GM19395 (cell line): ENCODE data around the gene PIK3C3.

ENCODE experiments used
- ATAC-seq: cut with Tn5 transposase; IDR thresholded peaks from one replicate; pipeline ENCODE4 v1.9.1; 2021; ENCODE audit warnings: mild to moderate bottlenecking, moderate library complexity; ENCODE audit not compliant: unreplicated experiment

Gene PIK3C3

GRCh38 chr18:41954827-41955613 lies at the start of gene PIK3C3:
Gene PIK3C3 (plus strand): TSS chr18:41955234. CDS start chr18:41955292, 58 bp downstream.
- peak; percentile 98 for ATAC-seq

- ATAC-seq = no peak
Observed at GRCh38 chr18:41905786-41906527, 49.1 kb upstream of the PIK3C3 start.

DNA sequence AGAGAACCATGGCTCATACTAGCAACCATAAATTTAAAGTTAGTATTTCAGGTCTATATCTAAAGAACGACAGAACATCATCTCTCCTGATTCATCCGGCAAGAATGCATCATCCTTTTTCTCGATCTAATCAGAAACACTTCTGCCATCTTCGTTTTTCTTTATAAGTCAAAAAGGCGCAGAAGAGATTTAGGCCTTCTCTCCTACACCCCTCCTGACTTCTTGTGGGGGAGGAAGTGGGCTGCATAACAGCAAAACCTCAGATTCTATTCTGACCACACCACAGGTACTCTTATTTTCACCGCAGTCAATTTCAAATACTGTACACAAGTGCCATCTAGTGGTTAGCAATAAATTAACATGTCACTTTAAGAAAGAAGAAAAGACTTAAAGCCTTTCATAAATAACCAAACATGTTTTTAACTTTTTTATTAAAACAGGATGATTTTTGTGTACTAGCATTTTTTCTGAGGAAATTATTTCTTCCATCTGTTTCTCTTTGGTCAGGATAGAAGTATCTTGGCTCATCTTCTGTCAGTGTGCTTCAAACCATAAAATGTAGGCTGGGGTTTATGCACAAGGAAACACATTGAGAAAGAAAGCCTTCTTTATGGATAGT lies 48.4 kb upstream of the PIK3C3 start:
- ATAC-seq = peak; percentile 98

DNA sequence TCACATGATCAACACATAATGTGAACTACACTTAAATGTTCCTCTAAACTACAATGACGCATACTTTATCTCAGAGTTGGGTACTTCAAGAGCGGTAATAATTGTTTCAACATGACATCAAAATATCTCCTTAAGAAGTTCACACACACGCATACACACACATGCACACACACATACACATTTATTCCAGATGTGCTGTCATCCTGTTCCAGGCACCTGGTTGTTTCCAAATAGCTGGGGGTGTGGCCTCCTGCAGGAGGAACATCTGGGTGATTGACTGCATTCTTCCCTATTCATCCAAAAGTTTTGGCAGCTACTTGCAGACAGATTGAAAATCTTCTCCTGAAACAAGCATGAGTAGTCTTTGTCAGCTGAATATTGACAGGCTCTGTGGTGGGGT lies 37.9 kb upstream of the PIK3C3 start:
- no peak for ATAC-seq

DNA sequence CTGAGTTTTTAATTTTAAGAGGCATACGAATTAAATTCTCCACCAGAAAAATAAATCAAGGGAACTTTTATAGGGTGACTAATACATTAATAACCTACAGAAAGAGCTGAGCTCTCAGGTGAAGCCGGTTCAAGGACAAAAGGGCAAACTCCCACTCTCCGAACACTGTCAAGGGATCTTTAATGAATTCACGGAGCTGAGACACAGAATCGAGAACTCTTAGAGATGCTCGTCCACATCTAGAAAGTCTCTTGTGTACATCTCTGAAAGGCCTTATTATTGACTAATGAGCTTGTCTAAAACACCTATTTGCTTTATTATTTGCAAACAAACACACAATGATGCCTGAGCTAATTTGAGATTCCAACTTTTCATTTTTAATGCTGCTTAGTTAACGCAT lies 33.3 kb upstream of the PIK3C3 start:
- ATAC-seq = no peak

GRCh38 chr18:41922176-41922575 lies 32.9 kb upstream of the PIK3C3 start:
- no peak for ATAC-seq

- ATAC-seq = no peak
Observed at GRCh38 chr18:41922841-41923240, 32.2 kb upstream of the PIK3C3 start.

- ATAC-seq = no peak
Observed at GRCh38 chr18:41923446-41923845, 31.6 kb upstream of the PIK3C3 start.

DNA sequence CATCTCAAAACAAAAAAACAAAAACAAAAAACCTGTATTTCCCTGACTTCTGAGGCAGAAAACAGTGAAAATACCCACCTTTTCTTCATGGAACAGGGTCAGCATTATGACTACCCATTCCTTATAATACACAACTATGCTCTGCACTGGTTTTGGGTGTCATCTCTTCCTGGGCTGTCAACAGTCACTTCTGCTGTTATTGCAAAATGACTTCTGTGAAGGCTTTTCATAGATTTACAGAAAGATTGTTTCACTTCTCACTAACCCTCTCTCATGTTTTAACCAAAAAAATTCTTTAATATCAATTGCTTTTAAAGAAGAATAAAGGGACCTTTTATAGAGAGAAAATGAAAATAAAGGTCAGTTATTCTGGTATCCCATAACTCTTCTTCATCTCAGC lies 26.5 kb upstream of the PIK3C3 start:
- ATAC-seq = no peak

DNA sequence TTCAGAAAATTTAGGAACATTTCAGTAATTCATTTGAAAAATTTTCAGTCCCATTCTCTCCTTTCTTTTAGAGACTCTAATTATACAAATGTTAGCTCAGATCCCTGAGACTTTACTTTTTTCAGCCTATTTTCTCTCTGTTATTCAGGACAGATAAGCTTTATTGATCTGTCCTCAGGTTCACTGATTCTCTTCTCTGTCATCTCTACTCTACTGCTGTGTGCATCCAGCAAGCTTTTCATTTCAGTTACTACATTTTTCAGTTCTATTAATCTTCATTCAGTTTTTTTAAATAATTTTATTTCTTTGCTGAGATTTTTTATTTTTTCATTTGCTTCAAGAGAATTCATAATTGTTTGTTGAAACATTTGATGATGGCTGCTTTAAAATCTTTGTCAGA lies 22.1 kb upstream of the PIK3C3 start:
- no peak for ATAC-seq

GRCh38 chr18:41933778-41934177 lies 21.3 kb upstream of the PIK3C3 start:
- ATAC-seq = no peak

GRCh38 chr18:41936471-41937134 lies 18.4 kb upstream of the PIK3C3 start:
- peak; percentile 77 for ATAC-seq

GRCh38 chr18:41938445-41938844 lies 16.6 kb upstream of the PIK3C3 start:
- ATAC-seq = no peak

DNA sequence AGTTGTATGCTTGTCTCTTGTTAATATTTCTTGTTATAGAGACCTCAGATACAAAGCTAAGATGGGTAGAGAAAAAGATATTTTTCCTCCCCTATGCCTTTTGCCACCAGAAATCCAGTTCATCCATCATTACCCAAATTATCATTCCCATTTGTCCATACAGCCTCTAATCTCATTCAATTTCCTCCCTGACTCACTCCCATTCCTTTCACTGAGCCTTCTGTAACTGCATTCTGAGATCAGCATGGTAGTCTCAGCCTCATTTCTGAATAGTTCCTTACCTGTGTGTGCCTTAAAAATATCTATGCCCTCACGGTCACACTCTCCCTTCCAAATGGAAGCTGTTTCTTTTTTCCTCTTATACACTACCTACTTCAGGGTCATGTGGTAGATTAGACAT lies 15.7 kb upstream of the PIK3C3 start:
- no peak for ATAC-seq

- ATAC-seq = no peak
Observed at GRCh38 chr18:41940506-41941215, 14.4 kb upstream of the PIK3C3 start.

DNA sequence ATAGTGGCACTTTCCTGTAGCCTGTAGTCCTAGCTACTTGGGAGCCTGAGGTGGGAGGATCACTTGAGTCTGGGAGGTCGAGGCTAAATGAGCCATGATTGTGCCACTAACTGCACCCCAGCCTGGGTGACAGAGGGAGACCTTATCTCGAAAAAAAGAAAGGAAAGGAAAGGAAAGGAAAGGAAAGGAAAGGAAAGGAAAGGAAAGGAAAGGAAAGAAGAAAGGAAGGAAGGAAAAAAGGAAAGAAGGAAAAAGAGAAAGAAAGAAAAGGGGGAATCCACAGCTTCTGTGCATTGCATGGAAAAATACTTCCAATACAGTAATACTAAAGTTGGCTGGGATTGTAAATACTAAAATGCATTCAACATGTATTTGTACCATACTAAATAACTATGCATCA lies 12.8 kb upstream of the PIK3C3 start:
- ATAC-seq = no peak

DNA sequence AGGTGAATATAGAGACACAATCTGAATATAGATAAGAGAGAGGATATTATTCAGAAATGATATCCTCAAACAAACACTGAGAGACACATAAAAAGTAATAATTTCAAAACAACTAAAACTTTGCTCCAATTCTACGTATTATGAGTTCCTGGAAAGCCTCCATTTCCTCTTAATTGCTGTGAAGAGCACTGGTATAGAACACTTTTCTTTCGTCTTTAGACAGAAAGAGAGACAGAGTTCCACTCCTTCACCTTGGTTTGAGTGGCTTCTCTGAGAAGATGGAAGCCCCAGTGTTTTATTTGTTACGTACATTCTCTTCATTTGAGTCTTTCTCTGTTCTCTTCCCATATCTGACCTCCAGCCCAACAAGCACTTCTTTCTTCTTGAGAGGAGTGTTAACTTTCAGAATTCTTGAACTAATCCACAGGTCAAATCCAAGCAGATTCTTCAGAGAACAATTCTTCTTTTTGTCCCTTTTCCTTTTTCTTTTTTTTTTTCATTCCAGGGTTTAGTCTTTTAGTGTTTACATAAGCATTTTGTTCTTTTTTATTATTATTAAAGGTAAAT lies 6.4 kb upstream of the PIK3C3 start:
- no peak for ATAC-seq

- ATAC-seq = no peak
Observed at GRCh38 chr18:41949206-41949920, 5.7 kb upstream of the PIK3C3 start.

DNA sequence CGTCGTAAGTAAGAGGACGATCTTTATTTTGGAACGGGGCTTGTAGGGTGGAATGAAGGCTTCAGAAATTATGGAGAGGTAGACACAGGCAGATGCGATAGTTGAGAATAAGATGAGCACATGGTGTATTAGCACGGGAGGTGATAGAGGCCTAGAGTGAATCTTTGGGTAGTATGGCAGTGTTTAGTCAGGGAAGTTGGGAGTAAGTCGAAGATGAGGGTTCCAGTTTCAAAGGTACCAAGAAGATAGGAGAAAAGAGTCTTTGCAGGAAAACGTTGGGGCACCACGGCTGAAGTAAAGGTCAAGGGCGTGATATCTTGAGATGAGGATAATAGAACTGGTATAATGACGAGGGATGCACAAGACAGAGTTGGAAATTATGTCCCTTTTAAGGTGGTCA lies 654 bp downstream of the PIK3C3 start:
- ATAC-seq = no peak

GRCh38 chr18:41959045-41959444 lies 4.0 kb downstream of the PIK3C3 start:
- no peak for ATAC-seq
